K562 (cell line): ENCODE data around the gene TEX14. TPM values are rescaled to one million over a fixed set of nuclear protein-coding genes. Genes with fewer than 3 reads are reported as not detected.

Experiments used
- BMI1 ChIP-seq: fragments of 150-350 bp; IDR thresholded peaks from 2 replicates; pipeline ENCODE4 v1.6.1; 2014; ENCODE audit warnings: low read length
- DIDO1 ChIP-seq: fragments of 450-650 bp; IDR thresholded peaks from 2 replicates; pipeline ENCODE4 v1.6.1; 2016; ENCODE audit warnings: low read depth, missing biosample characterization, missing genetic modification characterization
- FIP1L1 ChIP-seq: fragments of 200-400 bp; formaldehyde crosslinking; IDR thresholded peaks from 2 replicates; pipeline ENCODE4 v1.6.1; 2018; ENCODE audit warnings: mild to moderate bottlenecking, low read depth, low read length; ENCODE audit not compliant: poor library complexity, severe bottlenecking
- FOXA3 ChIP-seq, 2 experiments: fragments of 450-650 bp in 1 of 2; sonication (generic) in 1 of 2; formaldehyde crosslinking; IDR thresholded peaks in 1 of 2; conservative IDR thresholded peaks in 1 of 2; 2 replicates each; pipeline versions ENCODE4 v1.4.0 to v1.8.0; 2020 to 2022; ENCODE audit warnings: mild to moderate bottlenecking in 2 of 2, missing genetic modification reagents in 1 of 2
- FOXK2 ChIP-seq, 2 experiments: fragments of 450-650 bp; IDR thresholded peaks in 1 of 2; conservative IDR thresholded peaks in 1 of 2; 2 replicates each; pipeline ENCODE4 v1.6.1; 2016; ENCODE audit warnings: low read depth in 2 of 2, mild to moderate bottlenecking in 1 of 2
- KAT7 ChIP-seq: sonication (generic); formaldehyde crosslinking; IDR thresholded peaks from 2 replicates; pipeline ENCODE4 v1.8.0; 2022; ENCODE audit warnings: missing genetic modification reagents, mild to moderate bottlenecking, borderline replicate concordance
- KLF16 ChIP-seq: IDR thresholded peaks from 2 replicates; pipeline ENCODE4 v1.6.1; 2016; ENCODE audit warnings: antibody characterized with exemption
- NRF1 ChIP-seq, 2 experiments: fragments of 450-650 bp; IDR thresholded peaks in 1 of 2; conservative IDR thresholded peaks in 1 of 2; 2 replicates each; pipeline ENCODE4 v1.6.1; 2014; ENCODE audit warnings: mild to moderate bottlenecking in 2 of 2
- NUFIP1 ChIP-seq: fragments of 450-650 bp; IDR thresholded peaks from 2 replicates; pipeline ENCODE4 v1.6.1; 2018; ENCODE audit not compliant: partially characterized antibody
- RBM39 ChIP-seq: fragments of 200-400 bp; formaldehyde crosslinking; optimal IDR thresholded peaks from 2 replicates; pipeline ENCODE3; 2018; ENCODE audit warnings: low read depth, low read length
- SP2 ChIP-seq: IDR thresholded peaks from 2 replicates; pipeline ENCODE4 v1.6.1; 2011; ENCODE audit warnings: mild to moderate bottlenecking, low read depth, low read length, moderate library complexity; ENCODE audit not compliant: poor library complexity, severe bottlenecking; ENCODE audit errors: extremely low read depth
- TAF1 ChIP-seq: IDR thresholded peaks from 2 replicates; pipeline ENCODE4 v1.6.1; 2011; ENCODE audit warnings: mild to moderate bottlenecking, low read length, moderate library complexity; ENCODE audit not compliant: insufficient read depth, control insufficient read depth, severe bottlenecking; ENCODE audit errors: extremely low read depth
- TBL1XR1 ChIP-seq, 2 experiments: IDR thresholded peaks; 2 replicates each; pipeline ENCODE4 v1.6.1; 2012; ENCODE audit warnings: improper control_type of control experiment in 2 of 2, low read length in 2 of 2, mild to moderate bottlenecking in 1 of 2
- ZC3H4 ChIP-seq: sonication (generic); formaldehyde crosslinking; IDR thresholded peaks from 2 replicates; pipeline ENCODE4 v1.9.0; 2021; ENCODE audit warnings: missing genetic modification reagents, borderline replicate concordance
- ZNF780A ChIP-seq: fragments of 250-450 bp; sonication (Bioruptor Pico); IDR thresholded peaks from 2 replicates; pipeline ENCODE4 v1.5.0; 2021; ENCODE audit warnings: mild to moderate bottlenecking
- polyA plus RNA-seq, 8 experiments: library from polyadenylated mRNA; depleted of rRNA in 4 of 8; stranded (reverse) in 5 of 8; unstranded in 3 of 8; fragments of >200 nt; fragmentation: Nextera tagmentation in 2 of 8; fragmentation: Illumina TruSeq in 1 of 8; extraction: Ambion mirVana in 2 of 8; extraction: Trizol in 1 of 8; gene quantifications; 2 replicates each; pipeline versions ENCODE4 v1.2.1 to v1.2.3, GENCODE V29; 2011 to 2014; ENCODE audit warnings: inconsistent platforms in 1 of 8, missing spikeins in 1 of 8
- total RNA-seq, 7 experiments: library from RNA; depleted of rRNA in 6 of 7; stranded (reverse); fragments of >200 nt in 6 of 7; fragmentation: Illumina TruSeq in 2 of 7; extraction: Trizol in 2 of 7; gene quantifications; 2 replicates each; pipeline versions ENCODE4 v1.2.1 to v1.2.3, GENCODE V29; 2011 to 2021; ENCODE audit warnings: low replicate concordance in 1 of 7
- TF ChIP-seq, protein P1 (sequence below): IDR thresholded peaks from 2 replicates; pipeline ENCODE4 v1.6.1; 2014; ENCODE audit warnings: antibody characterized with exemption
- TF ChIP-seq, protein P2 (sequence below), 2 experiments: fragments of 450-650 bp; IDR thresholded peaks; 2 replicates each; pipeline ENCODE4 v1.6.1; 2018; ENCODE audit warnings: mild to moderate bottlenecking in 2 of 2, low read depth in 1 of 2; ENCODE audit not compliant: partially characterized antibody in 2 of 2
- TF ChIP-seq, protein P3 (sequence below), 2 experiments: fragments of 450-650 bp in 1 of 2; sonication (generic) in 1 of 2; formaldehyde crosslinking; conservative IDR thresholded peaks; 2 replicates each; pipeline versions ENCODE4 v1.4.0 to v1.8.1; 2020 to 2022; ENCODE audit warnings: mild to moderate bottlenecking in 1 of 2, missing genetic modification reagents in 1 of 2
- TF ChIP-seq, protein P4 (sequence below), 3 experiments: fragments of 200-800 bp in 1 of 3; sonication (Bioruptor generic) in 1 of 3; sonication (generic) in 1 of 3; formaldehyde crosslinking in 1 of 3; IDR thresholded peaks; 2 replicates each; pipeline versions ENCODE4 v1.6.1 to v1.8.0; 2016 to 2022; ENCODE audit warnings: mild to moderate bottlenecking in 2 of 3, missing compliant biosample characterization in 2 of 3, missing genetic modification characterization in 2 of 3, missing genetic modification reagents in 1 of 3

The TEX14 gene
- total and polyA plus RNA-seq, 9 of the 15 experiments (the other 6 are each of a cell fraction or from before 2014, with no cell fraction given), result 0.05 to 0.12 (median 0.09) TPM; not detected in 1

DNA sequence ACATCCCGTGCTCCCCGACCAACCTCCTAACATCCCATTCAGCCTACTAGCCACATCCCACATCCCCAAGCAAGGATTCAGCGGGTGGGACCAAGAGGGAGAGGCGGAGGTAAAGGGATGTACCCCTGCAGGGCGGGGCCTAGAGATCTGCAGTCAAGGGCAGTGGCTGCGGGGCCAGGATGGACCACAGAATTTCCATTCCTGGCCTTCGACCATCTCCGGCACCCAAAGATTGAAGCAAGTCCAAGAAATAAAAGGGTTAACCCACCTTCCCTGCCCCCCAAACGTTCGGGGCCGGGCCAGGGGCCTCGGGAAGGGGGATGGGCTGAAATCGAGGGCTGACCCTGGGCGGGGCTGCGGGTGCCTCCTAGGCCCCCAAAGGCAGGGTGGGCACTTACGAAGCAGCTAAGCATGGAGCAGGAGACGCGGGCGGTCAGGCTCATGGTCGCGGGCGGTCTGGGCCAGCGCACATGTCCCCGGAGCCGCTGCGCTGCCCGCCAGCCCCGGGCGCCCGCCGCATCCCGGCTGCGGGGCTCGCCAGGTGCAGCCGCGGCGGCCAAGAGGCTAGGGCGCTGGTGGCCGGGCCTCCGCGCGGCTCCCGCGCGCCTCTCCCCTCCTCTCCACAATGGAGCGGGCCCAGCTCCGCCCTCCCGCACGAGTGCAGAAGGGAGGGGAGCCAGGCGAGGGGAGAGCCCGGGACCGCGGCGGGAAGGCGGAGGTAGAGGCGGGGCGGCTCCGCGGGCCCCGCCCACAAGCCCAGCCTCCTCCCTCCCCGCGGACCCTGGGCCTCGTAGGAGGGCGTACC lies 177.7 kb downstream of the TEX14 start, which contains the start of gene MTMR4 (continued):
- TF ChIP-seq, protein P1, sequence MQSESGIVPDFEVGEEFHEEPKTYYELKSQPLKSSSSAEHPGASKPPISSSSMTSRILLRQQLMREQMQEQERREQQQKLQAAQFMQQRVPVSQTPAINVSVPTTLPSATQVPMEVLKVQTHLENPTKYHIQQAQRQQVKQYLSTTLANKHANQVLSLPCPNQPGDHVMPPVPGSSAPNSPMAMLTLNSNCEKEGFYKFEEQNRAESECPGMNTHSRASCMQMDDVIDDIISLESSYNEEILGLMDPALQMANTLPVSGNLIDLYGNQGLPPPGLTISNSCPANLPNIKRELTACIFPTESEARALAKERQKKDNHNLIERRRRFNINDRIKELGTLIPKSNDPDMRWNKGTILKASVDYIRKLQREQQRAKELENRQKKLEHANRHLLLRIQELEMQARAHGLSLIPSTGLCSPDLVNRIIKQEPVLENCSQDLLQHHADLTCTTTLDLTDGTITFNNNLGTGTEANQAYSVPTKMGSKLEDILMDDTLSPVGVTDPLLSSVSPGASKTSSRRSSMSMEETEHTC, result no peak
- TF ChIP-seq RBM39, result no peak
- TF ChIP-seq KLF16, result no peak
- TF ChIP-seq, protein P2, sequence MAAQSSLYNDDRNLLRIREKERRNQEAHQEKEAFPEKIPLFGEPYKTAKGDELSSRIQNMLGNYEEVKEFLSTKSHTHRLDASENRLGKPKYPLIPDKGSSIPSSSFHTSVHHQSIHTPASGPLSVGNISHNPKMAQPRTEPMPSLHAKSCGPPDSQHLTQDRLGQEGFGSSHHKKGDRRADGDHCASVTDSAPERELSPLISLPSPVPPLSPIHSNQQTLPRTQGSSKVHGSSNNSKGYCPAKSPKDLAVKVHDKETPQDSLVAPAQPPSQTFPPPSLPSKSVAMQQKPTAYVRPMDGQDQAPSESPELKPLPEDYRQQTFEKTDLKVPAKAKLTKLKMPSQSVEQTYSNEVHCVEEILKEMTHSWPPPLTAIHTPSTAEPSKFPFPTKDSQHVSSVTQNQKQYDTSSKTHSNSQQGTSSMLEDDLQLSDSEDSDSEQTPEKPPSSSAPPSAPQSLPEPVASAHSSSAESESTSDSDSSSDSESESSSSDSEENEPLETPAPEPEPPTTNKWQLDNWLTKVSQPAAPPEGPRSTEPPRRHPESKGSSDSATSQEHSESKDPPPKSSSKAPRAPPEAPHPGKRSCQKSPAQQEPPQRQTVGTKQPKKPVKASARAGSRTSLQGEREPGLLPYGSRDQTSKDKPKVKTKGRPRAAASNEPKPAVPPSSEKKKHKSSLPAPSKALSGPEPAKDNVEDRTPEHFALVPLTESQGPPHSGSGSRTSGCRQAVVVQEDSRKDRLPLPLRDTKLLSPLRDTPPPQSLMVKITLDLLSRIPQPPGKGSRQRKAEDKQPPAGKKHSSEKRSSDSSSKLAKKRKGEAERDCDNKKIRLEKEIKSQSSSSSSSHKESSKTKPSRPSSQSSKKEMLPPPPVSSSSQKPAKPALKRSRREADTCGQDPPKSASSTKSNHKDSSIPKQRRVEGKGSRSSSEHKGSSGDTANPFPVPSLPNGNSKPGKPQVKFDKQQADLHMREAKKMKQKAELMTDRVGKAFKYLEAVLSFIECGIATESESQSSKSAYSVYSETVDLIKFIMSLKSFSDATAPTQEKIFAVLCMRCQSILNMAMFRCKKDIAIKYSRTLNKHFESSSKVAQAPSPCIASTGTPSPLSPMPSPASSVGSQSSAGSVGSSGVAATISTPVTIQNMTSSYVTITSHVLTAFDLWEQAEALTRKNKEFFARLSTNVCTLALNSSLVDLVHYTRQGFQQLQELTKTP (IDR thresholded peaks at IDR 0.05; ENCODE audit: low read depth in 1 of 2, partially characterized antibody in 2 of 2), result no peak
- TF ChIP-seq SP2, result no peak
- no peak for TF ChIP-seq ZNF780A (CRISPR knock-in tag)
- TF ChIP-seq FOXA3 (CRISPR knock-in tag; conservative IDR thresholded peaks at IDR 0.05 in 1 of 2, IDR thresholded peaks at IDR 0.05 in 1 of 2), result no peak
- TF ChIP-seq, protein P3, sequence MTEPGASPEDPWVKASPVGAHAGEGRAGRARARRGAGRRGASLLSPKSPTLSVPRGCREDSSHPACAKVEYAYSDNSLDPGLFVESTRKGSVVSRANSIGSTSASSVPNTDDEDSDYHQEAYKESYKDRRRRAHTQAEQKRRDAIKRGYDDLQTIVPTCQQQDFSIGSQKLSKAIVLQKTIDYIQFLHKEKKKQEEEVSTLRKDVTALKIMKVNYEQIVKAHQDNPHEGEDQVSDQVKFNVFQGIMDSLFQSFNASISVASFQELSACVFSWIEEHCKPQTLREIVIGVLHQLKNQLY (CRISPR knock-in tag; conservative IDR thresholded peaks at IDR 0.05), result no peak
- no peak for TF ChIP-seq FIP1L1
- no peak for TF ChIP-seq ZC3H4 (CRISPR knock-in tag)
- TF ChIP-seq NRF1 (conservative IDR thresholded peaks at IDR 0.05 in 1 of 2, IDR thresholded peaks at IDR 0.05 in 1 of 2), result peak in 1 of 2 experiments; percentile 44; a peak in 2 of 4 replicates
- peak; percentile 60 for TF ChIP-seq TAF1
- TF ChIP-seq DIDO1, result no peak
- TF ChIP-seq KAT7 (CRISPR knock-in tag), result no peak
- no peak for TF ChIP-seq TBL1XR1 (IDR thresholded peaks at IDR 0.05; ENCODE audit: low read length in 2 of 2)
- TF ChIP-seq NUFIP1, result no peak
- no peak for TF ChIP-seq BMI1
- no peak for TF ChIP-seq FOXK2 (conservative IDR thresholded peaks at IDR 0.05 in 1 of 2, IDR thresholded peaks at IDR 0.05 in 1 of 2; ENCODE audit: low read depth in 2 of 2)
- TF ChIP-seq, protein P4, sequence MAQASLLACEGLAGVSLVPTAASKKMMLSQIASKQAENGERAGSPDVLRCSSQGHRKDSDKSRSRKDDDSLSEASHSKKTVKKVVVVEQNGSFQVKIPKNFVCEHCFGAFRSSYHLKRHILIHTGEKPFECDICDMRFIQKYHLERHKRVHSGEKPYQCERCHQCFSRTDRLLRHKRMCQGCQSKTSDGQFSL (CRISPR knock-in tag; IDR thresholded peaks at IDR 0.05), result no peak
- TF ChIP-seq, protein P4 (tag; IDR thresholded peaks at IDR 0.05), result no peak
